GM19025 (cell line): ENCODE data around the gene SGK1.

ENCODE experiments used
- ATAC-seq: cut with Tn5 transposase; IDR thresholded peaks from one replicate; pipeline ENCODE4 v1.9.1; 2021; ENCODE audit warnings: mild to moderate bottlenecking, low read depth, moderate library complexity; ENCODE audit not compliant: unreplicated experiment

SGK1 gene

DNA sequence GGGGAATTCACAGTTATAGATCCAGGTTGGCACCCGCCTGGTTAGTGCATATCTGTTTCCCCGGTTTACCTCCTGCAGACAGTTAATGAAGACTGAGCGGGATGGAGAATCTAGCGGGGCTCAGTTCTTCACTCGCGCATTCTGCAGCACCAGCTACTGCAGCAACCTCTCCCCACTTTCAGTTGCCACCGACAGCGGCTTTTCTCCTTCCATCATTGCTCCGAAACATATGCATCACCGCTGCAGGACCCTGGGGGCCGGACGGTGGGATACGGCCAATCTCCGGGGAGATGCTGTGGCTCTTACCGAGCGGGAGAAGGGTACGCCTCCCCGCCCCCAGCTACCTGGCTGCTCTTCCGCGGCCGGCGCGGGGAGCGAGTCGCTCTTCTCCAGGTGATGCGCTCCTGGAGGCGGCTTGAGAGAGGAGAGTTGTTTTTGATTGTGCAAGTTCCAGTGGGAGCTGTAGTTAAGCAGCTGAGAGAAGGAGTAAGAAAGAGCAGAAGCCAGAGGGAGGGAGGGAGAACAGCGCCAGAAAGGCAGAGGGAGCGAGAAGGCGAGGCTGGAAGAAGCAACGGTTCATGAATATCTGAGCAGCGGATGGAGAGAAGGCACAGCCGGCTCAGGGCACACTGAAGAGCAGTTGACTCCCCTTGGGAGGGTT lies at the start of gene SGK1:
SGK1 (minus strand) TSS at position 642 of the 661 bp plus-strand sequence. CDS start 652 bp downstream, outside the sequence.
- no peak for ATAC-seq

DNA sequence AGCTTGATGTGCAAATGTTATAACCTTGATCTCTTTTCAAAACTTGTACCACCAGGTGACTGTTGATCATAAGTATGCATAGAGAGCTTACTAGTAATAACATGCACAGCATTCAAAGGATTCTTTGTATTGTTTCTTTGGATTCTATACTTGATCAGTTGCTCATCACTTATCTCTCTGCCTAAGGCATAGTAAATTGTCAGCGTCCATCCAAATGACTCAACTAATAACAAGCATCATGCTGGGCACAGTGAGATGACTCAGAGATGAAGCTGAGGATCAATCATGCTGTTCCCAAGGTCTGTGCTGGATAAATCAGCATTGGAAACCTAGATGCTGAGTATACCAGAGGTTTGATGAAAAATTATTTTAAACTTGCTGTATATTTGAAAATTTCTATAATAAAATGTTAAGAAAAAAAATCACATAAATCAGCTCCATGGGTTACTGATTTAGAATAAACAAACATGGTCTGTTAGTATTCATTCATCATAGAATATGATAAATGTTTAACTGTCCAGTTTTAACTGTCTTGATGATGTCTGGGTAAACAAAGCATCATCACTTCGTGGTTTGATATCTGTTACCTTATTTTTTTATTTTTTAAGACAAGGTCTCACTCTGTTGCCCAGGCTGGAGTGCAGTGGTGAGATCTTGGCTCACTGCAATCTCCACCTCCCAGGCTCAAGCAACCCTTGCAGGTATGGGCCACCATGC lies 45.6 kb upstream of the SGK1 start:
- no peak for ATAC-seq

DNA sequence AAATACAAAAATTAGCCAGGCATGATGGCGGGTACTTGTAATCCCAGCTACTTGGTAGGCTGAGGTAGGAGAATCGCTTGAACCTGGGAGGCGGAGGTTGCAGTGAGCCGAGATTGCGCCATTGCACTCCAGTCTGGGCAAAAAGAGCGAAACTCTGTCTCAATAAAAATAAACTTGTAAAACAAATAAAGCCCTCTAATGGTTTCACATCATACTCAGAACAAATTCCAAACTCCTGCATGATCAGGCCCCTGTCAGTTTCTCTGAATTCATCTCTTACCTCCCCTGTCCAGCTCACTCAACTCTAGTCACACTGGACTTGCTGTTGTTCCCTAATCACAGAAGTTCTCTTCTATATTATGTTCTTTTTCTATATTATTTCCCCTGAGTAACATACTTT lies 43.1 kb upstream of the SGK1 start:
- ATAC-seq, result no peak

DNA sequence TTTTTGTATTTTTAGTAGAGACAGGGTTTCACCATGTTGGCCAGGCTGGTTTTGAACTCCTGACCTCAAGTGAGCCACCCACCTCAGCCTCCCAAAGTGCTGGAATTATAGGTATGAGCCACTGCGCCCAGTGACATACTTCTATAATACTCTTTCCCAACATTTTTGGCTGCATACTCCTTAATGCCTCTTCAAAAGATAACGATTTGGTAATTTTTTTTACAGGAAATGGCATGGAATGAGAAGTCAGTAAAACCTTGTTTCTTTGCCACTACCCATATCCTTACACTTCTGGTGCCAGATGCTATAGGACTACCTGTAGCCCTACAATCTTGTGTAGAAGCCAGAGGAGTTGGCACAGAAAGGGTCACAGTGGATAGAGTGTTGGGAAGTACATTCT lies 41.4 kb upstream of the SGK1 start:
- no peak for ATAC-seq

DNA sequence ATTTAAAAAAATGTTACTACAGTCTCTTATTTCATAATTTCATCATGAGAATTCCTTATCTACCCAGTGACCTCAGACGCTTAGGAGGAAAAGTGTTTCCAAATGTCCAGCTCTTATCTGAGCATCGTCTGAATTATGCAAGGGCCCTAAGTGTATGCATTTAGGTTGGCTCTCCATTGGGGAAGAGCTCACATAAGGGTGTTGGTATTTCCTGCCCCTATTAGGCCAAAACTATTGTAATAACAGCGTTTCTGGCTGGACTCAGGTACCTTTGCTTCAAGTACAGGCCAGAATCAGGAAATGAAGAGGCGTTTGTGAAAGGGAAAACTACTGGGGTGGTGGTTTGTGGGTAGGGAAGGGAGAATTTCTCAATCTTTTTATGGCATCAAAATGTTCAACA lies 40.4 kb upstream of the SGK1 start:
- ATAC-seq, result no peak

DNA sequence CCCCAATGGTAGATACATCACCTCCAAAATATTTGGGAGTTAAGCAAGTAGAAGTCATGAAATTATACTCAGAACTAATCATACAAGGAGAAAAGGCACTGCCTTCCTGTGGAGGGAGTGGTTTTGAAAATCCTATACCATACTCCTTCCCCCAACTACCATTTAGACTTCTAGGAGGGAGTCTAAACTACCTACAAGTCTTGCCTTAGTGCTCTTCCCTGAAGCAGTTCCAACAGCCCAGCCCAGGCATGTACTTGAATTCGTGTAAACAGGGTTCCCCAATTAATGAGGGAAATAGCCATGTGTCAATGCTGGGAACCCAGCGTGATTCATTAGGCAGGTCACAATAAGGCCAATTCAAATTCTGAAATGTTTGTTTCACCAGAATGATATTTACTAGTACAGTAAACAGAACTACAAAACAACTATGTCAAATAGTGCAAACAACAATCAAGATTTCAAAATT lies 39.1 kb upstream of the SGK1 start:
- no peak for ATAC-seq

DNA sequence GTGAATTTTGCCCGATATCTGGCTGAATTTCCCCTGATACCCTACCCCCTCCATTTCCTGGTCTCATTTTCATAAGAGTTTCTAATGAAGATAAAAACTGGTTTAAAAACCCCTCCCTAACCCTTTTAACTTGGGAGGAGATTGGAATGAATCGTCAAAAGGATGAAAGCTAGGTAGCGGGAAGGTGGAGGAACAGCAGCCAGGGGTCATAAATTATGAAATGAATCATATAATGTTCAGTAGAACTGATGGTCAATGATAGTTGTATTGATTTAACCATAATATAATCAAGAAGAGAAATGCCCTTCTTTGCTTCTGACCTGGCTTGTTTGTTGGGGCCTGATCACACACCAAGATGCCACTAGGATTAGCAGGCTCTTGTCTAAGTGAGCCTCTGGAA lies 38.5 kb upstream of the SGK1 start:
- ATAC-seq, result no peak

DNA sequence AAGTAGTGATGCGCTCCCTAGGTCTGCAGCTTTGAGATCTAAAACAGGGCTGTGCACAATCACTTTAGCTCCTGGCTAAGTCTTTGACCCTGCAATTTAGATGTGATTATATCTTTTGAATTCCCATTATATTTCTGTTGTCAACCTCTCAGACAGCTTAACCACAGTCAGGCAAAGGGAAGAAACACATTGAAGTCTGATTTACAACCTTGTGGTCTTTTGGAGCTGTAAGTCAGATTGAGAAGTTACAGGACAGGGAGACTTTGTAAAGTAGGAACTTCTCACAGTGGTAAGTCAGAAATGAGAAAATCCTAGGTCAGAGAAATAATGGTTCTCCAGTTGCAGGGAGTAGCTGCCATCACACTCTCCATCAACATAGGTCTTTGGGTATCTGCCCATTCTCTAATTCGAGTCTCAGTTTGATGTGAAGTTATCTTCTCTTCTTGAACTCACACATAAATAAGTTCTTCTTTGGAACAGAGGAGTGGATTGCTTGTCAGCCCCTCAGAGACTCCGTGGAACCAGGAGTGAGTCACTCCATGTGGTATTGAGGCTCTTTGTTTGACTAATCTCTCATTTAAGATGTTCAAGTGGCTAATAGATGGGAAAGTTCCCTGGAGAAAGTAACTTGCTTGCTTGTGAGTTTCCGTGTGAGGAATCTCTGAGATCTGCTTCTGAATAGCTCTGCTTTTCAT lies 35.0 kb upstream of the SGK1 start:
- ATAC-seq, result no peak

DNA sequence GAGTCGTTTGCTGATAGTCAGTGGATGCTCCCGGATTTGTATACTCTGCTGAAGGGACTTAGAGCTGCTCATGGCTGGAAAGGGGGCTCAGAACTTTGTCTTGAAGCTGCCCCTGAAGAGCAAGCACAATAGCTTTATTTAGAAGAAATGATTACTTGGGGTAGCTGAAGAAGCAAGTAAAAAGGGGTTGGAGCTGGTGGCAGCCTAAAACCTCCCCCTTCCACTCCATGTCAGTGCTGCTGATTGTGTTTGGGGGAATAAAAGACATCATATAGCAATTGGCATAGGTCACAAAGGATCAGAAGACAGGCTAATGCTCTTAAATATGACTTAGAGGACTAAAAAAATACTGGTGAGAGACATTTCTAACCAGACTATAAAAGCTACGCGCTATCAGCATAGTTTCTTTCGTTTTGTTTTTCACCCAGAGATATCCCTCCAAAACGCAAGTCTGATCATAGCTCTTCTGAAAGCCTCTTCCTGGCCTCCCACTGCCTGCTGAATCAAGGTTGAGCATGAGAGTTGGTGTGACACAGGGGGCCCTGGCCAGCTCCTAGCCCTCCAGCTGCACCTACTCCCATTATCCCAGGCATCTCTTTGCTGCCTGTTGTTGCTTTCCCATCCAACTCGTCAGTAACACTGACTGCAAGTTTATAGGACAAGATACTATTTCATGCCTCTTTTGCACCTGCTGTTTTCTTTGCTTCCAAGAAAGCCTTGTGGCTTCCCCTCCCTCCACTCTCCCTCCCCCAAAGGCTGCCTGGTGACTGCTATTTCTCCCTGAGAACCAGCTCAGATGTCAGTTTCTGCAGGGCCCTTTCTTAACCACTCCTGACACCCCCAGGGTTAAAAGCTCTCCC lies 33.9 kb upstream of the SGK1 start:
- no peak for ATAC-seq

DNA sequence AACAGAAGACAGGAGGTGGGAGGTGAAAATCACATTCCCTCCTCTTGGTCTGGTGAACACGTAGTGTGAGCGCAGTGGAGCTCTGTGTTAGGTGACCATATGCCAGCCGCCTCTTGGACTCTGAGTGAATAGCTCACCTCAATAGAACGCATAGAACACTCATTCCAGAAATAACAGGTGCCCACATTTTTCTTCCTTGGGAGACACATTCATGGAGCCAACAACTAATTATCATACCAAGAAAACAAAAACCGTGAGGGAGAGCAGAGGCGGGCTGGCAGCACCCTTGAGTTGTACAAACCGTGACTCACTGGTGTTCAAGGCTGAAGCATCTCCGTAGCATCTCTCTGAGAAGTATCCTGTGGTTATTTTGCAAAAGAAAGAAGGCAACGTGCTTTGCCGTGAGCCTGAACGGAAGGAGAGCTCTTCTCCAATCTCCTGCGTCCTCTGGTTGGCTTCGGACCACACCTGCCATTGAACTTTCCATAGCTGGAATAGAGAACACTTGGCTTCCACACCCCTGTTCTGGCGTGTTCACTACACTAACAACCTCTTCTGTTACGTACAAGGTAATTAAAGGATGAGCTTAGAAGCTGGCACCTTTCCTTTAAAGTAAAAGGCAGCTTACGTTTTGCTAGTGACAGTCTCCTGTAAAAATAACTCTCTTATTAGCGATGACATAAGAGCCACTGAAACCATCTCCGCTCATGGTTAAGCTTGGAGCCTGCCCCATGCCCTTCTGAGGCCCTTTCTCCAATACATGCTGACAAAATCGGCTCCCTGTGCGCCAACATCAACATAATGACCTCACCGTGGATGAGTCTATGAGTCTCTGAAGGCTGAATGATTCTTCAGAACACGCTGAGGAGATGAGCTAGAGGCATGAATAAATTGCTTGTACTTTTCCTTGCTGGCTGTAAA lies 30.2 kb upstream of the SGK1 start:
- no peak for ATAC-seq

DNA sequence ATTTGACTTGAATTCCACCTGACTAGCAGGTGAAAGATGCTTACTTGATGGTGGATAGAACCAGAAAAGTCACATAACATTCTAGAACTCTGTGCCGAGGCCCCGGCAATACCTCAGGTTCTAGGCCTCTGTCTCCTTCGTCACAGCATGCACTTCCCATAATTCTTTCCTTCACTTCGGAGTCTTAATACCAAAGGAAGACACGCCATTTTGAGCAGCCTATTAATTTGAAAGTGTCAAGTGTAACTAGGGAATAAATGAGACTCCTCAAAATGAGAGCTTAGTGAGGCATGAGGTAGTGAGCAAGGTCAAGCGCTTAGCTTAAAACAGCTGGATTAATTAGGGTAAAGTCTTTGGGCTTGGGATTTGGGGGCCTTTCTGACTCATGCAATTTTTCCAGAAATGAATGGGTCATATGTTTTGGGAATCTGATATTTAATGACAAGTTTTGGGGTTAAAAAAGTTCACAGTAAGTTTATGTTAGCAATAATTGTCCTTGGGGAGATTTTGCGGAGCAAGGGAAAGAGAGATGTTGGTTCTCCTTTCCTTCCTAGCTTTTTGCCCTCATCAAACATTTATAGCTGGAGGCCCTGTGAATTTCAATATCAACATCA lies 29.1 kb upstream of the SGK1 start:
- ATAC-seq, result no peak

DNA sequence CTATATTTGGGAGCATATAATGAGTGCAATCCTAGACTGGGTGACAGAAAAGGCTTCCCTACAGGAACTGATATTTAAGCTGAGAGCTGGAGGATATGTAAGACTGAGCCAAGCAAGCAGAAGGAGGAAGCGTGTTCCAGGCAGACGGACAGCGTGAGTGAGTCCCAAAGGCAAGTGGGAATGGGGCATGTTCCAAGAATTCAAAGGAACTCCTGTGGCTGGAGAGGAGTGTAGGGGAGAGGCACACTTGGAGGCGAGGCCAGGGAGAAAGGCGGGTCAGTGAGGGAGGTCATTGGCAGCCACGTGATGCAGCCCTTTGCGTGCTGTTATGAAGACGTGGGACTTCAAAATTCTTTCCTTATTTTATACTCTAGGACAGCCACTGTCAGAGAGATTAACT lies 27.9 kb upstream of the SGK1 start:
- ATAC-seq, result no peak

DNA sequence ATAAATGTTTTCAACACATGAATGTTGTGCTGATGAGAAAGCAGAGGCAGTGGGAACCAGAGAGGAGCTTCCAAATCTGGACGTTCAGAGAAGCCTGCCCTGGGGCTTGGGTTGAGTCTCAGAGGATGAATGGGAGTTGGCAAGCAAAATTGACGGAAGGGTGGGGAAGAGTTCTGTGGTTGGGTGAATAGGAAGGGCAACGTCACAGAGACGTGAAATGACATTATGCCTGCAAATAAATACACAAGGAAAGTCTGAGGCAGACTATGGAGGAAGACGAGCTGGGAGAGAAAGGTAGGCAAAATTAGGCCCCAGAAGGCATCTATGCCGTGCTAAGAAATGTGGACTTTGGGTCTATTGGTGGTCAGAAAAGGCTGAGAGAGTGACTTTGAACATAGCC lies 25.2 kb upstream of the SGK1 start:
- ATAC-seq, result no peak

DNA sequence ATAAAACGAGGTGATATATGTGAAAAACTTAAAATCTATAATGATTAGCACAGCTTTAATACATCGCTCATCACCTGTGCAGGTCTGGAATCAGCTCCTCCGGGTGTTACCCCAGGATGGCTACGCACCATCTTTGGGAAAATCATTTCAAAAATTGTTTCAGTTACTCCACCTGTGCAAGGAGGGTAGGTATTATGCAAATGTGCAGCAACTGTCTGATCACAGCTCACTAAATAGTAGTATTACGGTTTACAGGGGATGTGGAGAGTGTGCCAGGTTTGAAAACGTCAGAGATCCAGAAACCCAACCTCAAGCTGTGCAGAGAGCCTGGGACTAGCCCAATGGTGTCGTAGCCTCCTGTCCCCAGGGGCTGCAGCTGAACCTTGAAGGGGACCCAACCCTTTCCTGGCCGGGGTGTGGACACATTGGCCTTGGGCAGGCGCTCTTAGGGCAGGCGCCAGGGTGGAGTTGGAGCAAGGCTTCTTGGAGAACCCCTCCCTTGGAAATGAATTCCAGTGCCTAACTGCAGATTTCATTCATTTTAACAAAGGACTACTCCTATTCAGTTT lies 24.2 kb upstream of the SGK1 start:
- no peak for ATAC-seq

DNA sequence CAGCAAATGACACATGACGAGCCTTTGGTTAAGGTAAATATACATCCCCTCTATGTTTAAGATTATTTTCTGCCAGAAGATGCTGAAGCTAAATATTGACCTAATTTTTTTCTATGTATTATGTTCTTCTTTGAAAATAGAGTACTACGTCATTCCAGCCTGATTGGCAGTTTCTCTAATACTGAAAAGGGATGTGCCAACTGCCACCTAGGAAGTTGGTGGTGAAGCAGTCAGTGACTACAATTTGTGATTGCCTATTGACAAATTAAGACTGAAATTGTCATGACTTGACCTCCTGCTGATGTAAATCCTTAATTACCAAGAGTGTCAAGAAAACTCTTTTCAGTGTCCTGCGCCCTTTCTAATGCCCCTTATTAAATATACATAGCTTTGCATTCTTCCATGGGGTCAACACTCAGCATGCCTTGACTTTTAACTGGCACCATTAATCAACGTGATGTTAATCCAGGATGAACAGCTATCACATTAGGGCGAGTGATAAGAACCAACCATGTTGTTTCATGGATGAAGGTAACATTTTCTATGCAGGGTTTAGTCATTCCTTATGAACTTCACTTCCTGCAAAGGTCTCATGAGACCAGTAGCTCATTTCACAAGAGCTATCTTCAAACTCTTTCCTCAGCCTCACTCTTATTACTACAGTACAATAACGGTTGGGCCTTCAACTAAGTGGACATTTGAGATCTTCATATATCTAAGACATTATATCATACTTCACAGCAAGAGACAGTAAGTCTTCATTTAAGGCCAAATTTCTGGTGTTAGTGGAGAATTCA lies 22.5 kb upstream of the SGK1 start:
- ATAC-seq, result no peak

DNA sequence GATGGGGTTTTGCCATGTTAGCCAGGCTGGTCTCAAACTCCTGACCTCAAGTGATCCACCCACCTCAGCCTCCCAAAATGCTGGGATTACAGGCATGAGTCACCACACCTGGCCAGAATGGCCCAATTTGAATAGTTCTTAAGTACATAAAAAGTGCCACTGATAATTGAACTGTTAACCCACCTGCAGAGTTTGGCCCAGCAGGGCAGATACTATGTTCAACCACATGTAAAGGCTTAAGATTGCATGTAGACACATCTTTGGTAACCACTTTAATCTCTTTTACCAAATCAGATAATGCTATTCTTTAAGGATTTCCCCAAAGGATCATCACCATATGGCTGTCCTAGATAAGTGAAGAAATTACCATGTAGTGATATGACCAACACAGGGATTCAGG lies 21.3 kb upstream of the SGK1 start:
- no peak for ATAC-seq

DNA sequence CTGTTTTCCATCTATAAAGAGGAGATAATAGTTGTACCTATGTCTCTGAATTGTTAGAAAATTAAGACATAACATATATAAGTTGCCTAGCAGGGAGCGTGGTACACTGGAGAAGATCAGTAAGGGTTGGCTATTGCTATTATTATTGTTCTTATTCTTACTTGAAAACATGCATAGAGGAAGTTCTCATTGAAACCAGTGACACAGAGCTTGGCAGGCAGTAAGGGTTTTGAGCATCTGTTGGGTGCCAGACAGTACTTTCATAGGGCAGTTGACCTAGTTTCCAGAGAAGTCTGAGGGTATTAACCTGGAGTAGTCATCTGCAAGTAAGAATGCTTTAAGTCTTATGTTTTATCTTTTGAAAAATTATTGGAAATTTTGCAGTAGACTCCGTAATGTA lies 13.3 kb upstream of the SGK1 start:
- ATAC-seq, result no peak

DNA sequence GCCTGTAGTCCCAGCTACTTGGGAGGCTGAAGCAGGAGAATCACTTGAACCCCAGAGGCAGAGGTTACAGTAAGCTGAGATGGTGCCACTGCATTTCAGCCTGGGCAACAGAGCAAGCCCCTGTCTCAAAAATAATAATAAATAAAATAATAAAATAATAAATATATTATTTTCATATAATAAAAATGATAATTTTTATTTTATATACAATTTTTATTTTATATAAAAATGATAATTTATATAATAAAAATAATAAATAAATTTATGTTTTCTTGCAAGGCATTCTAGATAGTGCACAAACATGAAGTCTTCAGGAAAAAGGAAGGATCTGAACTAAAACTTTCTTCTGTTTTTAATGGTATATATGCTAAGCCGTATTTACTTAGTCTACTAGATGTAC lies 12.6 kb upstream of the SGK1 start:
- ATAC-seq, result no peak
